ENCODE results near the gene ADAM21. TPM values are rescaled to one million over a fixed set of nuclear protein-coding genes. Genes with fewer than 3 reads are reported as not detected.
"Not testable (repeated sequence)": the region's sequence is repeated elsewhere in the genome, so short reads cannot be mapped to it uniquely, and the experiment has no call there.

Gene ADAM21
- total and polyA plus RNA-seq, 2 donors (not counting 3 experiments of a cell fraction or from before 2014, with no cell fraction given): 0.06 TPM; not detected in 1

- Histone ChIP-seq H3K36me3 (ENCODE audit: control insufficient read depth in 2 of 2, extremely low read depth in 1 of 2, insufficient read depth in 2 of 2, low read length in 2 of 2) (no peaks in the 10 kb centered on the region), H3K4me2 (ENCODE audit: insufficient read depth, low read length) (no peak overlapping the region), H3K9me1 (replicated peaks; ENCODE audit: control insufficient read depth, extremely low read depth, insufficient read depth, low read length) (no peaks in the 10 kb centered on the region), H3K79me2 (ENCODE audit: control insufficient read depth, insufficient read depth, low read length) (no peaks in the 10 kb centered on the region), H4K20me1 (replicated peaks; ENCODE audit: control insufficient read depth, extremely low read depth, insufficient read depth, low read length) (no peaks in the 10 kb centered on the region), H2AFZ (ENCODE audit: low read depth, low read length) (no peak overlapping the region), H3K9me3 (replicated peaks; ENCODE audit: control insufficient read depth, insufficient read depth, low read length) (no peaks in the 10 kb centered on the region), H3K27ac (ENCODE audit: insufficient read depth, low read depth, low read length) (no peak overlapping the region), H3K27me3 (ENCODE audit: control insufficient read depth in 2 of 2, insufficient read depth in 2 of 2, low read length in 2 of 2) (no peaks in the 10 kb centered on the region), H3K4me1 (ENCODE audit: control insufficient read depth, extremely low read depth, insufficient read depth, low read length) (no peaks in the 10 kb centered on the region), H3K9ac (replicated peaks; ENCODE audit: extremely low read depth, insufficient read depth, low read length) (no peak overlapping the region), H3K4me3 (replicated peaks in 1 of 3; ENCODE audit: insufficient read depth in 1 of 3, low read depth in 1 of 3, low read length in 3 of 3) (no peak overlapping the region)
- DNase-seq (ENCODE audit: low read depth, low spot score) (no peak), FAIRE-seq (no peak)
- dilution Hi-C loops (cut with MboI; ENCODE audit: extremely low pct_ligation_motif_present, low sequenced_read_pairs): no loop called here
- BruUV-seq (replicated peaks): no TSS peak
- POLR2A ChIA-PET: no interaction called here
- no peak for TF ChIP-seq GATA2 (IDR thresholded peaks at IDR 0.05; ENCODE audit: insufficient read depth, insufficient read length, low read depth, low read length)
- no peak for TF ChIP-seq POLR2AphosphoS5 (IDR thresholded peaks at IDR 0.05; ENCODE audit: insufficient read depth, low read depth, low read length)
- no peak for TF ChIP-seq CTCF (IDR thresholded peaks at IDR 0.05; ENCODE audit: extremely low read depth in 1 of 2, insufficient read depth in 1 of 2, low read depth in 1 of 2, low read length in 2 of 2)
- TF ChIP-seq MYC (IDR thresholded peaks at IDR 0.05; ENCODE audit: low read depth, low read length): no peak
- TF ChIP-seq POLR2A (IDR thresholded peaks at IDR 0.05; ENCODE audit: low read depth, low read length): no peak
- no peak for TF ChIP-seq EZH2 (IDR thresholded peaks at IDR 0.05; ENCODE audit: borderline replicate concordance, low read depth, low read length, severe bottlenecking)
- CTCF ChIA-PET: no interaction called here
- intact Hi-C loops (cut with micrococcal nuclease): no loop called here
Measured at GRCh38 chr14:70468731-70469130, 16.8 kb downstream of the ADAM21 start.

- not testable (repeated sequence) for H4K20me1 ChIP-seq (replicated peaks; ENCODE audit: control insufficient read depth, extremely low read depth, insufficient read depth, low read length)
Measured at GRCh38 chr14:70470863-70471563, 19.0 kb downstream of the ADAM21 start.

More at GRCh38 chr14:70470863-70471563, 19.0 kb downstream of the ADAM21 start:
- H3K36me3 ChIP-seq (ENCODE audit: control insufficient read depth in 2 of 2, extremely low read depth in 1 of 2, insufficient read depth in 2 of 2, low read length in 2 of 2); H3K9ac ChIP-seq (replicated peaks; ENCODE audit: extremely low read depth, insufficient read depth, low read length); POLR2A ChIA-PET; CTCF ChIA-PET; DNase-seq (ENCODE audit: low read depth, low spot score); intact Hi-C loops (cut with micrococcal nuclease); H2AFZ ChIP-seq (ENCODE audit: low read depth, low read length); H3K4me1 ChIP-seq (ENCODE audit: control insufficient read depth, extremely low read depth, insufficient read depth, low read length); H3K4me3 ChIP-seq (replicated peaks in 1 of 3; ENCODE audit: insufficient read depth in 1 of 3, low read depth in 1 of 3, low read length in 3 of 3); H3K9me3 ChIP-seq (replicated peaks; ENCODE audit: control insufficient read depth, insufficient read depth, low read length); H3K9me1 ChIP-seq (replicated peaks; ENCODE audit: control insufficient read depth, extremely low read depth, insufficient read depth, low read length); dilution Hi-C loops (cut with MboI; ENCODE audit: extremely low pct_ligation_motif_present, low sequenced_read_pairs); H3K79me2 ChIP-seq (ENCODE audit: control insufficient read depth, insufficient read depth, low read length); H3K27ac ChIP-seq (ENCODE audit: insufficient read depth, low read depth, low read length); H3K27me3 ChIP-seq (ENCODE audit: control insufficient read depth in 2 of 2, insufficient read depth in 2 of 2, low read length in 2 of 2); FAIRE-seq; H3K4me2 ChIP-seq (ENCODE audit: insufficient read depth, low read length); BruUV-seq (replicated peaks): not testable (repeated sequence)

Measured in endothelial cell of umbilical vein (primary cell).